NOMO-1 (cell line): ENCODE results near the gene SHC3.

Experiments
- DNase-seq, 2 experiments: peaks; one replicate each; lab custom pipeline; 2025; ENCODE audit not compliant: unreplicated experiment in 2 of 2; lab: John Stamatoyannopoulos, UW

SHC3 gene

GRCh38 chr9:89060790-89061189 lies 117.8 kb downstream of the SHC3 start:
- no peak for DNase-seq

- no peak for DNase-seq
Observed at GRCh38 chr9:89059925-89060506, 118.6 kb downstream of the SHC3 start.

- DNase-seq = no peak
Observed at GRCh38 chr9:89058906-89059305, 119.7 kb downstream of the SHC3 start.

GRCh38 chr9:89054865-89055495 lies 123.6 kb downstream of the SHC3 start:
- no peak for DNase-seq

- no peak for DNase-seq
Observed at GRCh38 chr9:89053301-89053700, 125.3 kb downstream of the SHC3 start.

- no peak for DNase-seq
Observed at GRCh38 chr9:89052470-89053097, 126.0 kb downstream of the SHC3 start.

- no peak for DNase-seq
Observed at GRCh38 chr9:89051421-89052025, 127.1 kb downstream of the SHC3 start.

GRCh38 chr9:89049646-89050045 lies 129.0 kb downstream of the SHC3 start:
- no peak for DNase-seq

- DNase-seq = no peak
Observed at GRCh38 chr9:89048616-89049015, 130.0 kb downstream of the SHC3 start.

GRCh38 chr9:89047667-89048066 lies 131.0 kb downstream of the SHC3 start:
- no peak for DNase-seq

- DNase-seq = no peak
Observed at GRCh38 chr9:89046832-89047231, 131.8 kb downstream of the SHC3 start.

- DNase-seq = no peak
Observed at GRCh38 chr9:89044881-89045280, 133.7 kb downstream of the SHC3 start.

GRCh38 chr9:89044104-89044503 lies 134.5 kb downstream of the SHC3 start:
- no peak for DNase-seq

- DNase-seq = no peak
Observed at GRCh38 chr9:89042984-89043383, 135.6 kb downstream of the SHC3 start.

GRCh38 chr9:89039664-89040063 lies 139.0 kb downstream of the SHC3 start:
- DNase-seq = no peak

GRCh38 chr9:89039104-89039465 lies 139.5 kb downstream of the SHC3 start:
- no peak for DNase-seq

- no peak for DNase-seq
Observed at GRCh38 chr9:89038382-89039103, 140.1 kb downstream of the SHC3 start.

- no peak for DNase-seq
Observed at GRCh38 chr9:89037891-89038290, 140.7 kb downstream of the SHC3 start.

- peak in 1 of 2 experiments; percentile 22 for DNase-seq
Observed at GRCh38 chr9:89037346-89037745, 141.3 kb downstream of the SHC3 start.

GRCh38 chr9:89036891-89037290 lies 141.7 kb downstream of the SHC3 start:
- peak; percentile 60 to 62 for DNase-seq

GRCh38 chr9:89036383-89036782 lies 142.2 kb downstream of the SHC3 start:
- DNase-seq = peak; percentile 0 to 21
